C1 segment of cervical spinal cord (tissue), 14 donors: Measurements from ENCODE around the gene KRTAP15-1.

Experiments used
- DNase-seq, 14 donors: peaks; one replicate each; lab custom pipeline; 2025; lab: John Stamatoyannopoulos, UW

The KRTAP15-1 gene

GRCh38 chr21:30439975-30440374 lies at the start of gene KRTAP15-1:
Gene KRTAP15-1, plus strand, starts transcription at chr21:30440275. Its CDS starts 53 bp downstream, at chr21:30440328.
- DNase-seq, result no peak

- no peak for DNase-seq
Observed at GRCh38 chr21:30391492-30392025, 48.5 kb upstream of the KRTAP15-1 start.

DNA sequence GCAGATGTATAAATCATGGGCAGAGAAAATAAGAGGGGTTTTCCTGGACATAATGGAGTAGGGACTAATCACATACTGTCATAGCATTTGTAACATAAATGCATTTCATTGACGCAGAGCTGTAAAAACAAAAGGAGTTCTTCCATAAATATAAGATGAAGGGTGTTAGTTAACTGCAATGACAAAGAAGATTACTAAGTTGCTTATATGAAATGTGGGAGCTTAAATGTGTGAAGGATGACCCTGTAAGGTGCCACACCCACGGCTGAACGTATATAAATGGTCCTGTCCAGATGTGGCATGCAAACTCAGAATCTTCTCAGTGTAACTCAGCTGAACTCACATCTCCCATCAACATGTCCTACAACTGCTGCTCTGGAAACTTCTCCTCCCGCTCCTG lies 44.3 kb upstream of the KRTAP15-1 start, which contains the start of gene KRTAP13-1:
Gene KRTAP13-1, plus strand, starts transcription at position 301 of the 400 bp plus-strand sequence. Its CDS starts 56 bp downstream, at position 357.
- no peak for DNase-seq

GRCh38 chr21:30408782-30409494 lies 31.1 kb upstream of the KRTAP15-1 start:
- DNase-seq, result no peak

DNA sequence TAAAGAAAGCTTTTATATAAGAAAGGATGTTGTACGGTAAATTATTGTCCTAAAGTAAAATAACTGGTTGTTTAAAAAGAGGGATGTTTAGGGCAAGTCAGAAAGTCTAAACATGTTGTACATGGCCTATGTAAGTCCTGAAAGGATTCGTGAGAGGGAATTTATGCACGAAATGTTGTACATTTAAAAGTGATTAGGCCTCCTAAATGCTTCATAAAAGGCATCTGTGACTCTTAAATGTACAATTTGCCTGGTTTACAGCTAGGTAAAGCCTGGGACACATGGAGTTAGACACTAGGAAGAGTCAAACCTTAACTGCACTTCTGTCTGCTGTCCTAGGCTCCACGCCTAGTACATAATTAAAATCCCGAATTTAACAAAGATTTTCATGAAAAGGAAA lies 24.1 kb upstream of the KRTAP15-1 start:
- DNase-seq, result no peak

DNA sequence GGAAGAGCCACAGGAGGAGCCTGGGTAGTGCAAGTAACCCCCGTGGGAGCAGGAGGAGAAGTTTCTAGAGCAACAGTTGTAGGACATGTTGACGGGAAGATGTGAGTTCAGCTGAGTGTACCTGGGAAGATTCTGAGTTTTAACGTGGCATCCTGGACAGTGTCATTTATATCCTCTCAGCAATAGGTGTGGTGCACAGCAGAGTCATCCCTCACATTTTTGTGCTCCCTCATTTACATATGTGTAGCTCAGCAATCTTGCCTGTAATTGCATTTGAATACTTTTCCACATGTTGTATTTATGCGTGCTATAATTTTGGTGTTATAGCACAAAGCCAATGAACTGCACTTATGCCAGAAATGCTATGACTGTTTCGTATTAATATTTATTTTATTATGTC lies 14.2 kb upstream of the KRTAP15-1 start, which contains the start of gene KRTAP13-3:
Gene KRTAP13-3, minus strand, starts transcription at position 101 of the 400 bp plus-strand sequence. Its CDS starts 14 bp downstream, at position 87.
- DNase-seq, result no peak

DNA sequence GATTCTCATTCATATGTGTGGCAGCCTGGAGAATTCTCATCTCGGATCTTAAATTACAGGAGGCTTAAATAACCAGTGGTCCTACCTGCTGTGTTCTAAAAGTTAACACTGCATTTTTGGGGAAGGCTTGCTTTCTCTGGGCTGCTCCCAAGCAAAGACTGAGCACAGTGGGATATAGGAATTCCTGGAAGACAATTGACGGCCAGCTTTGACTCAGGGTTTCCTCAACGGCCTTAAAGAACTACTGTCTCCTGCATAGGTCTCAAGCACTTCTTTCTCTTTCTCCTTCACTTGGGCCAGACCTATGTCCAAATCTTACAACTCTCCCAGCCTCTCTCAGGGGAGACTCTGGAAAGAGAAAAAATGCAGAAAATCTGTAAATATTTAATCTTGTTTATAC lies 13.3 kb upstream of the KRTAP15-1 start:
- DNase-seq, result no peak

DNA sequence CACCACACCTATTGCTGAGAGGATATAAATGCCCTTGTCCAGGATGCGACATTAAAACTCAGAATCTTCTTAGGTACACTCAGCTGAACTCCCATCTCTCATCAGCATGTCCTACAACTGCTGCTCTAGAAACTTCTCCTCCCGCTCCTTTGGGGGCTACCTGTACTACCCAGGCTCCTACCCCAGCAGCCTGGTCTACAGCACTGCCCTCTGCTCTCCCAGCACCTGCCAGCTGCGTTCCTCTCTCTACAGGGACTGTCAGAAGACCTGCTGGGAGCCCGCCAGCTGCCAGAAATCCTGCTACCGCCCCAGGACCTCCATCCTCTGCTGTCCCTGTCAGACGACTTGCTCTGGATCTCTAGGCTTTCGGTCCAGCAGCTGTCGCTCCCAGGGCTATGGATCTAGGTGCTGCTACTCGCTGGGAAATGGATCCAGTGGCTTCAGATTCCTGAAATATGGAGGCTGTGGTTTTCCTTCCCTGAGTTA lies 9.9 kb upstream of the KRTAP15-1 start, which contains the start of gene KRTAP13-4:
Gene KRTAP13-4, plus strand, starts transcription at position 51 of the 486 bp plus-strand sequence. Its CDS starts 56 bp downstream, at position 107.
- no peak for DNase-seq

DNA sequence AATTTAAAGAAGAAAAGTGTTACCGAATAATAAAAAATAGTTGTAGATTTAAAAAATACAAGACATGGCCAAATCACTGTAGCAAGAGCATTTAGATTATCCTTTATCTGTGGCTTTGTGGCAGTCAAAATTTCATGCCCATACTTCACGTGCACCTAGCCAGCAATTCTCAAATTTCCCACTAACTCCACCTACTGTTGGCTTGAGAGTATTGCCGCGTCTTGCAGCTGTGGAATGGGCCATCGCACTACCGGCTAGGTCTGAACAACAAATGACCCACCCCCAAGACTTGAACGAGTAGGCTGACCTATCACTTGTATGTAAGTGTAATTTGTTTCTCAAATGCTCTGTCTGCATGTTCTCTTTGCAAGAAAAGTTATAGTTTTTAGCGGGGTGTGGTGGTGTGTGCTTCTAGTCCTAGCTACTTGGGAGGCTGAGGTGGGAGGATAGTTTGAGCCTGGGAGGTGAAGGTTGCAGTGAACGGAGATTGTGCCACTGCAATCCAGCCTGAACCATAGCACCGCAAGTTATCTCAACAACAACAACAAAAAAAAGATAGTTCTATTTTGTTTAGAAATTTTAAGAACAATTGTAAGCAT lies 5.9 kb upstream of the KRTAP15-1 start:
- peak in 1 of 14 donors; percentile 1 for DNase-seq

DNA sequence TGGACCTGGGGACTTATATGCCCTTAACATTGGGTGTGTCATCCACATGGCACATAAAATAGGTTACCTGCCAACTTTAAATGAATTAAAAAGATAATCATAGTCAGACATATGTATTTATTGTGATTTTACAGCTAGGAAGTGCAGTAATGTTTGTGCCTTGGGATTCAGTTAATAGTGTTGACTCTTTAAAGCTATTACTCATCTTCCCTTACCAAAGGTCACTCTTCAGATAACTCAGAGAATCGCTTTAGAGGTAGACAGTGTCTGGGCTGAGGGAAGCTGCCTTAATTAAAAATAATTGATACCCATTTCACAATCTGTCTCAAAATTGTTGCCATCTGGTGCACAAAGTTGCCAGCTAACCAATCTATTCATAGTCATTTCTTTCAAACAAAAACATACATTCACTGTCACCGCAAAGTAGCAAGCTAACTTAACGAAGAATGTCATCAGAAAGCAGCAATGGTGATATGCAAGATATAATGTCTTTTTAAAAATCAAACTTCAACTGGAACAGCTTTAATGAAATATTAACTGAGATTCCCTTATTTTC lies 3.0 kb upstream of the KRTAP15-1 start:
- no peak for DNase-seq

GRCh38 chr21:30443226-30443625 lies 3.2 kb downstream of the KRTAP15-1 start:
- DNase-seq, result no peak

- DNase-seq, result no peak
Observed at GRCh38 chr21:30444204-30444603, 4.1 kb downstream of the KRTAP15-1 start.

GRCh38 chr21:30447056-30447455 lies 7.0 kb downstream of the KRTAP15-1 start:
- no peak for DNase-seq

DNA sequence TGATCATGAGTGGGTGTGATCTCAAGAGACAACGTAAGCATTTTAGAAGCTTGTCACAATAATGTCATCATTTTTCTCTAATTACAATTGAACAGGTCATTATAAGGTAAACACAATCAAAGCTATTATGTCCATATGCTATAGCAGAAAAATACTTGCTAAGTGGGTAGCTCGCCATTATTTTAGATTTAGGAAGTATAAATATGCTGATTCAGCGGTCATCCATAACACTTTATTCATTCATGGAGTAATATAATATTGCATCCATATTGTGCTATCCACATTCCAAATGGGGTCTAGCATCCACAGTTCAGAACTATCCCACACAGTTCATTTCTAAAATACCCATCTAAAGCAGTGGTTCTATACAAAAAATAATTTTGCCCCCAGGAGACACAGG lies 8.4 kb downstream of the KRTAP15-1 start:
- DNase-seq, result no peak

DNA sequence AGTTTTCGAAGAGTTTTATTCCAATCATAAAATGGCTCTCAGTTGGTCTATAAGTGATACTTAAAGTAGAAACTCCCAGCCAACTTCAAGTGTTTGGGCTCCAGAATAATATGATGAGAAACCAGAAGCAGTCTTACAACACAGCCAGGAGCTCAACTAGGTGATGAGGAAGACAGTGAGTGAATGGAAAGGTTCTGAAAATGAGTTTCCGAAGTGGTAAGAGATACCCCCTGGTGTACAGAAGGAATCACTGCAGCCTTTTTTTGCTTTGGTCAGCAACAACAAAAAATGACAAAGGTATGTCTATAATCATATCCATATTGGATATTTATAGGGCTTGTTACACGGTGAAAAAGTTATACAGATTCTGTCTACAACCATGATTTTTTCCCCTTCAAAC lies 23.6 kb downstream of the KRTAP15-1 start:
- DNase-seq, result no peak

GRCh38 chr21:30468900-30469714 lies 29.0 kb downstream of the KRTAP15-1 start:
- DNase-seq, result no peak

DNA sequence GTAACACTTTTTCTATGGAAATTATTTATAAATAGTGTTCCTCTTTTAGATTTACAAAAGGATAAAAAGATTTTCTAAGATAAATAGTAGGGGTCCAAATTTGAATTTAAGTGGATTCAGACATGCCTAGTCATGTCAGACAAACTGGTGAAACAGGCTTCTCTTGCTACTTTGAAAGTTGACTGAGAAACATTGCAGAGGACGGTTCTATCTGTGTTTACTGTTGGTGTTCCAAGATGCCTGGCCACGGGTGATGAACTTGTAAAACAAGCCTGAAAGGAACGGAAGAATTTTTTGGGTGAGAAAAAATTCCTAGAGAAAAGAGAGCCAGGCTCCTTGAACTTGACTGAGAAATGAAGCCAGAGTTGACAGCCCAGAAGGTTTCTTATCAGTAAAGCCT lies 37.9 kb downstream of the KRTAP15-1 start:
- DNase-seq, result no peak

DNA sequence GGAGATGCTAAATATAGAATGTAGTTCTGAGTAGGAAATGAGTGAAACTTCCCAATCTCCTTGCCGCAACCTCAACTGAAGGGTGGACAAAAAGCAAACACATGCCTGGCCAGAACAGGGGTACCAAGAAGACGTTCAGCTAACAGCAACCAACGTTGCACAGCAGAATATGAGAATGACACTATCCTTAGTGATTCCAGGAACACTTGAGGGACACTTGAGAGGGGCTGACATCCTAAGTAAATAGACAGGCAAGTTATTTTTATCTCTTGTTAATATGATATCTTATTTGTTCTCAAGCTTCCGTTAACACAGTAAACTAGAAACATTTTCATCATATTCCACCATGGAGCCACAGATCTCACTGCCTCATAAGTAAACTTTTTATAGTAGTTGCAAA lies 39.2 kb downstream of the KRTAP15-1 start:
- DNase-seq, result no peak

- no peak for DNase-seq
Observed at GRCh38 chr21:30480145-30480544, 40.1 kb downstream of the KRTAP15-1 start, which contains the start of gene KRTAP19-1. Gene KRTAP19-1, minus strand, starts transcription at chr21:30480367. Its CDS starts 50 bp downstream, at chr21:30480317.

DNA sequence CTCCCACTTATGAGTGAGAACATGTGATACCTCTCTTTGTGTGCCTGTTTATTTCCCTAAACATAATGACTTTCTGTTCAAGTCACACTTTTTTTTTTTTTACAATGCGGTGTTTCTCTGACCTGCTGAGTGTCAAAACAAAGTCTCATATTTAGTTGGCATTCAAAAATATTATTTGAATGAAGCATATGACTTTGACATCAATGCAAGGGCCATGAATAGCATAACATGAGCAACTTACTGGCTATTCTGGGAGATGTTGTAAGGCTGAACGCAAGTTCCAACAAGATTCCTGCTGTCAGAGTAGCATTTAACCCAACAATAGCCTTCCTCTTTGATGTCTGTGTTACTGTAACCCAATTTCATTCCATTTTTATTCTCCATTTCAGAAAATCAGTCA lies 42.1 kb downstream of the KRTAP15-1 start:
- DNase-seq, result no peak

- DNase-seq, result no peak
Observed at GRCh38 chr21:30486180-30486579, 46.1 kb downstream of the KRTAP15-1 start.
